ENCODE measurements around the gene CRYGA. TPM values are rescaled to one million over a fixed set of nuclear protein-coding genes. Genes with fewer than 3 reads are reported as not detected.

The CRYGA gene
- total and polyA plus RNA-seq, 2 donors (not counting 1 experiment from before 2014, with no cell fraction given) = not detected

DNA sequence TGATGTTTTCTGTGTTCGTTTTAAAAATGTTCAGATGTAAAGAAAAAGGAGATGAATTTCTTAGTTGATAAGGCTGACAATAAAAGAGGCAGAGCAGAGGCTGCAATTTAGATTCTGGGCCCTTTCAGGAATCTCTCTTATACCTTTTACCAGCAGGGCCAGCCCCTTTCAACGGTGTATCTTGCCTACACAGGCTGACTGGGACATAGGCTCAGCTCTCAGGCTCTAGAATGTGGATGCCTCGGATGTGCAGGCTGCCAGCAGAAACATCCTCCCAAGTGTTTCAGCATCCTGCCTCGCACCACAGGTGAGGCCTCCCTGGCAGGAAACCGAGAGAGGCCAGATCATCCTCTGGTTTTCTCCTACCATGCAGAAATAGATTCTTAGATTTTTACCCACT is 23.1 kb upstream of the CRYGA start:
- ATAC-seq (ENCODE audit: low read depth) (no peak), DNase-seq (no peak)
- H3K4me3 ChIP-seq (ENCODE audit: control extremely low read depth in 1 of 5, extremely low read depth in 1 of 5, insufficient read depth in 1 of 5, low read depth in 2 of 5, low read length in 4 of 5) = no peak overlapping the region
- no peaks in the 10 kb centered on the region for H4K20me1 ChIP-seq (ENCODE audit: control insufficient read depth, insufficient read depth, low read length, poor library complexity, severe bottlenecking)
- H3K36me3 ChIP-seq (replicated peaks in 1 of 2; ENCODE audit: control extremely low read depth in 1 of 2, control insufficient read depth in 1 of 2, extremely low read depth in 1 of 2, insufficient read depth in 2 of 2, low read length in 1 of 2) = no peaks in the 10 kb centered on the region
- CTCF ChIA-PET = interaction anchor here (2.3 kb wide), 1 partner anchor 11 kb away, joined by 11 read pairs; no protein-coding TSS in a partner anchor
- peaks cover 0 to 3% of the 10 kb centered on the region in 2 donors for H3K4me1 ChIP-seq (ENCODE audit: control insufficient read depth in 2 of 2, insufficient read depth in 2 of 2, low read length in 2 of 2)
- 72% methylated on average over 4 of the region's 5 CpGs for WGBS (ENCODE audit: insufficient coverage)
- H3K79me2 ChIP-seq (ENCODE audit: control insufficient read depth, insufficient read depth, low read length) = no peaks in the 10 kb centered on the region
- H3K27me3 ChIP-seq (replicated peaks in 1 of 4; ENCODE audit: control extremely low read depth in 1 of 4, control insufficient read depth in 3 of 4, insufficient read depth in 4 of 4, low read length in 3 of 4) = peaks cover 0 to 6% (median 0%) of the 10 kb centered on the region in 4 experiments
- H3K4me1 Mint-ChIP-seq = peaks cover 12% of the 10 kb centered on the region
- no peak overlapping the region for H3K4me2 ChIP-seq (replicated peaks; ENCODE audit: low read depth, low read length, poor library complexity, severe bottlenecking)
- H3K9me3 ChIP-seq (ENCODE audit: control extremely low read depth in 1 of 3, control insufficient read depth in 2 of 3, insufficient read depth in 1 of 3, low read length in 2 of 3) = no peaks in the 10 kb centered on the region
- H3K9ac ChIP-seq (ENCODE audit: low read length) = no peak overlapping the region
- H3K9me3 Mint-ChIP-seq (ENCODE audit: insufficient read depth) = no peaks in the 10 kb centered on the region
- intact Hi-C loops (cut with micrococcal nuclease) = no loop called here
- H3K27me3 Mint-ChIP-seq = peaks cover 26% of the 10 kb centered on the region
- H3K27ac ChIP-seq (ENCODE audit: low read length in 2 of 2) = no peak overlapping the region
- no peak overlapping the region for H3K27ac Mint-ChIP-seq
- no peak overlapping the region for H3K4me3 Mint-ChIP-seq
- no peak overlapping the region for H2AFZ ChIP-seq (ENCODE audit: insufficient read depth, low read depth, low read length, poor library complexity, severe bottlenecking)
- POLR2A ChIA-PET = no interaction called here
- TF ChIP-seq, protein P1, sequence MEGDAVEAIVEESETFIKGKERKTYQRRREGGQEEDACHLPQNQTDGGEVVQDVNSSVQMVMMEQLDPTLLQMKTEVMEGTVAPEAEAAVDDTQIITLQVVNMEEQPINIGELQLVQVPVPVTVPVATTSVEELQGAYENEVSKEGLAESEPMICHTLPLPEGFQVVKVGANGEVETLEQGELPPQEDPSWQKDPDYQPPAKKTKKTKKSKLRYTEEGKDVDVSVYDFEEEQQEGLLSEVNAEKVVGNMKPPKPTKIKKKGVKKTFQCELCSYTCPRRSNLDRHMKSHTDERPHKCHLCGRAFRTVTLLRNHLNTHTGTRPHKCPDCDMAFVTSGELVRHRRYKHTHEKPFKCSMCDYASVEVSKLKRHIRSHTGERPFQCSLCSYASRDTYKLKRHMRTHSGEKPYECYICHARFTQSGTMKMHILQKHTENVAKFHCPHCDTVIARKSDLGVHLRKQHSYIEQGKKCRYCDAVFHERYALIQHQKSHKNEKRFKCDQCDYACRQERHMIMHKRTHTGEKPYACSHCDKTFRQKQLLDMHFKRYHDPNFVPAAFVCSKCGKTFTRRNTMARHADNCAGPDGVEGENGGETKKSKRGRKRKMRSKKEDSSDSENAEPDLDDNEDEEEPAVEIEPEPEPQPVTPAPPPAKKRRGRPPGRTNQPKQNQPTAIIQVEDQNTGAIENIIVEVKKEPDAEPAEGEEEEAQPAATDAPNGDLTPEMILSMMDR (IDR thresholded peaks at IDR 0.05) = no peak
- no peak for TF ChIP-seq EZH2 (IDR thresholded peaks at IDR 0.05; ENCODE audit: borderline replicate concordance, insufficient read depth, low read depth, low read length, poor library complexity, severe bottlenecking)

DNA sequence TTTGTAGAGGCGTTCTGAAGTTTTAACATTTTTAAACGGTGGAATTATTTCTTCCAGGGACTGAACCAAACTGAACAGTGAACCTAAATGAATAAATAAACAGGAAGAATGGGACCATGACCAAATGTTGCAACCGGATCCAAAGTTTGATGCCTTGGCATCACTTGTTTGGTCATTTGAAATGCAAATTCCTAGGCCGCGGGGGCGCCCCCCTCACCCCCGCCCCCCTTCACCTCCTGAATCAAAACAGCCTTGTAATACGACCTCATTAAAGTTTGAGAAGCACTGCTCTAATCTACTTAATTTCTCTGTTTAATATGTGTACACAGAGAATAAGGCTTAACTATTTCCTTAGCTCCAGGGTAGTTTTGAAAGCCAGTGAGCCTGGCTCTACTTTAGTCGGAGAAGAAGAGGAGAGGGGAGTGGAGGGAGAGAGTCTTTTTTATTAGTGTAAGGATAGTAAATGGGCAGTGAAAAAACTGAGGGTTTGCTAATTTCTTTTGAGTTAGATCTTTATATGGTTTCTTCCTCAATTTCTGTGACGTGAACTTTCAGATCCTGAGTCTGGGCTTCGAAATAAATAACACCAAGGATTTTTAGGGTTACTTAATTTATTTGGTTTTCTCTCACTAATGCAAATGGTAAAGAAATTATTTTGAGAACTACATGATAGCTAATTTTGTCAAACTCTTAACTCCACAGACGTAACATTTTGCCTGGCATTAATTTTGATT is 20.8 kb upstream of the CRYGA start:
- 42% methylated on average over 5 of the region's 12 CpGs for WGBS (ENCODE audit: insufficient coverage)
- TF ChIP-seq, protein P1 (IDR thresholded peaks at IDR 0.05) = no peak
- no peak for TF ChIP-seq EZH2 (IDR thresholded peaks at IDR 0.05; ENCODE audit: borderline replicate concordance, insufficient read depth, low read depth, low read length, poor library complexity, severe bottlenecking)
- intact Hi-C loops (cut with micrococcal nuclease) = no loop called here
- no peaks in the 10 kb centered on the region for H3K9me3 Mint-ChIP-seq (ENCODE audit: insufficient read depth)
- H4K20me1 ChIP-seq (ENCODE audit: control insufficient read depth, insufficient read depth, low read length, poor library complexity, severe bottlenecking) = no peaks in the 10 kb centered on the region
- H3K27ac ChIP-seq (ENCODE audit: low read length in 2 of 2) = no peak overlapping the region
- peak overlapping the region in 2 of 5 experiments; percentile 9 to 18 for H3K4me3 ChIP-seq (ENCODE audit: control extremely low read depth in 1 of 5, extremely low read depth in 1 of 5, insufficient read depth in 1 of 5, low read depth in 2 of 5, low read length in 4 of 5)
- peaks cover 12% of the 10 kb centered on the region for H3K4me1 Mint-ChIP-seq
- no peak for ATAC-seq (ENCODE audit: low read depth)
- peak overlapping the region; percentile 54 for H3K4me3 Mint-ChIP-seq
- no peak overlapping the region for H3K9ac ChIP-seq (ENCODE audit: low read length)
- H3K4me1 ChIP-seq (ENCODE audit: control insufficient read depth in 2 of 2, insufficient read depth in 2 of 2, low read length in 2 of 2) = peaks cover 0 to 3% of the 10 kb centered on the region in 2 donors
- peak overlapping the region; percentile 26 for H3K4me2 ChIP-seq (replicated peaks; ENCODE audit: low read depth, low read length, poor library complexity, severe bottlenecking)
- peaks cover 22% of the 10 kb centered on the region for H3K27me3 Mint-ChIP-seq
- H3K9me3 ChIP-seq (ENCODE audit: control extremely low read depth in 1 of 3, control insufficient read depth in 2 of 3, insufficient read depth in 1 of 3, low read length in 2 of 3) = no peaks in the 10 kb centered on the region
- H3K36me3 ChIP-seq (replicated peaks in 1 of 2; ENCODE audit: control extremely low read depth in 1 of 2, control insufficient read depth in 1 of 2, extremely low read depth in 1 of 2, insufficient read depth in 2 of 2, low read length in 1 of 2) = no peaks in the 10 kb centered on the region
- H2AFZ ChIP-seq (ENCODE audit: insufficient read depth, low read depth, low read length, poor library complexity, severe bottlenecking) = no peak overlapping the region
- no peak for DNase-seq
- no peak overlapping the region for H3K27ac Mint-ChIP-seq
- POLR2A ChIA-PET = no interaction called here
- CTCF ChIA-PET = no interaction called here
- H3K79me2 ChIP-seq (ENCODE audit: control insufficient read depth, insufficient read depth, low read length) = no peaks in the 10 kb centered on the region
- peaks cover 0 to 6% (median 0%) of the 10 kb centered on the region in 4 experiments for H3K27me3 ChIP-seq (replicated peaks in 1 of 4; ENCODE audit: control extremely low read depth in 1 of 4, control insufficient read depth in 3 of 4, insufficient read depth in 4 of 4, low read length in 3 of 4)

All from B cell (primary cell).